ENCODE results near the gene BAK1. TPM values are rescaled to one million over a fixed set of nuclear protein-coding genes. Genes with fewer than 3 reads are reported as not detected.

BAK1 gene
- total and polyA plus RNA-seq, 2 of the 13 experiments (the other 11 are each of a cell fraction or from before 2014, with no cell fraction given) = 15.0 to 23.8 TPM

GRCh38 chr6:33592595-33593413 is 12.7 kb upstream of the BAK1 start:
- intact Hi-C loops (cut with micrococcal nuclease; ENCODE audit: unreplicated experiment) (no loop called here), in situ Hi-C loops (cut with HindIII; ENCODE audit: extremely low pct_ligation_motif_present, low pct_unique_long_range_greater_than_20kb) (no loop called here)
- no peak for FAIRE-seq
- H3K9me3 ChIP-seq (ENCODE audit: low read length) = no peaks in the 10 kb centered on the region
- H3K9ac ChIP-seq (ENCODE audit: insufficient read depth, low read depth, low read length) = no peak overlapping the region
- 80% methylated on average over 53 of the region's 57 CpGs for WGBS (ENCODE audit: low lambda C conversion rate)
- no peak overlapping the region for H2AFZ ChIP-seq (ENCODE audit: low read length)
- no peak for DNase-seq (ENCODE audit: low spot score)
- H3K27me3 ChIP-seq (ENCODE audit: control insufficient read depth in 1 of 2, insufficient read depth in 2 of 2, low read length in 2 of 2) = peaks cover 0 to 3% of the 10 kb centered on the region in 2 experiments; a peak in 1 of 5 replicates
- H3K4me1 ChIP-seq (ENCODE audit: insufficient read depth, low read length) = peaks cover 55% of the 10 kb centered on the region
- no peaks in the 10 kb centered on the region for H4K20me1 ChIP-seq (ENCODE audit: insufficient read depth, low read length)
- ChIA-PET CTCF (ENCODE audit: low intra/inter-chr PET ratio, low total read pairs) (no interaction called here), POLR2A (interaction anchor here (1.4 to 3.9 kb wide), 2 partner anchors 13 to 20 kb away, joined by 3 to 37 read pairs; no protein-coding TSS in a partner anchor)
- BruUV-seq (replicated peaks) = no TSS peak
- no peak overlapping the region for H3K27ac ChIP-seq (ENCODE audit: extremely low read length, insufficient read depth, low read length)
- no peaks in the 10 kb centered on the region for H3K79me2 ChIP-seq (ENCODE audit: insufficient read depth, low read length)
- no peak overlapping the region for H3K4me2 ChIP-seq (ENCODE audit: low read depth, low read length)
- H3K36me3 ChIP-seq (replicated peaks in 1 of 2; ENCODE audit: control insufficient read depth in 1 of 2, insufficient read depth in 2 of 2, low read length in 2 of 2) = no peaks in the 10 kb centered on the region
- TF ChIP-seq ASH2L (IDR thresholded peaks at IDR 0.05; ENCODE audit: insufficient read length, low read depth, low read length) (no peak), ZNF570 (CRISPR knock-in tag; IDR thresholded peaks at IDR 0.05; ENCODE audit: borderline replicate concordance) (no peak), ZNF12 (CRISPR knock-in tag; IDR thresholded peaks at IDR 0.05) (no peak), KLF13 (CRISPR knock-in tag; IDR thresholded peaks at IDR 0.05) (no peak), JUNB (CRISPR knock-in tag; IDR thresholded peaks at IDR 0.05; ENCODE audit: borderline replicate concordance) (no peak), ZNF20 (CRISPR knock-in tag; IDR thresholded peaks at IDR 0.05) (no peak), ZNF883 (CRISPR knock-in tag; IDR thresholded peaks at IDR 0.05; ENCODE audit: not compliant biosample characterization) (no peak), SP1 (IDR thresholded peaks at IDR 0.05) (no peak), SP1 (CRISPR knock-in tag; IDR thresholded peaks at IDR 0.05) (no peak), ZFP37 (CRISPR knock-in tag; IDR thresholded peaks at IDR 0.05; ENCODE audit: borderline replicate concordance) (no peak), FOXM1 (CRISPR knock-in tag; IDR thresholded peaks at IDR 0.05) (no peak), PRMT3 (CRISPR knock-in tag; IDR thresholded peaks at IDR 0.05; ENCODE audit: borderline replicate concordance, low read depth) (no peak), ZNF7 (CRISPR knock-in tag; IDR thresholded peaks at IDR 0.05) (no peak), ZNF224 (CRISPR knock-in tag; IDR thresholded peaks at IDR 0.05) (no peak)
- no peak for ATAC-seq
- H3K4me3 ChIP-seq (replicated peaks in 1 of 3; ENCODE audit: insufficient read depth in 1 of 3, low read depth in 2 of 3, low read length in 3 of 3) = no peak overlapping the region

All from HepG2 (cell line).